Mucosa of stomach (tissue), 1 donor: Measurements from ENCODE around the gene TBCE.
A peak's percentile ranks its signal among the peaks of the same experiment; 100 is the strongest.

Source experiments
- H3K27me3 ChIP-seq: one replicate; pipeline ENCODE4 v1.7.0; 2013; ENCODE audit warnings: mild to moderate bottlenecking, low read length; ENCODE audit not compliant: control insufficient read depth, insufficient read depth
- H3K36me3 ChIP-seq: one replicate; pipeline ENCODE4 v1.7.0; 2013; ENCODE audit warnings: low read length; ENCODE audit not compliant: control insufficient read depth, insufficient read depth
- H3K4me1 ChIP-seq: one replicate; pipeline ENCODE4 v1.7.0; 2013; ENCODE audit warnings: mild to moderate bottlenecking, low read length; ENCODE audit not compliant: control insufficient read depth, insufficient read depth
- H3K4me3 ChIP-seq: one replicate; pipeline ENCODE4 v1.7.0; 2013; ENCODE audit warnings: low read length
- H3K9ac ChIP-seq: one replicate; pipeline ENCODE4 v1.7.0; 2013; ENCODE audit warnings: mild to moderate bottlenecking, low read length, moderate library complexity
- H3K9me3 ChIP-seq: one replicate; pipeline ENCODE4 v1.7.0; 2013; ENCODE audit warnings: mild to moderate bottlenecking, low read length, moderate library complexity; ENCODE audit not compliant: control insufficient read depth
- donor health status: Pancreatic carcinoma.

The TBCE gene

GRCh38 chr1:235367000-235367908 is at the start of gene TBCE:
Gene TBCE (plus strand): TSS chr1:235367427. CDS start chr1:235380050, 12,623 bp downstream.
- no peaks in the 10 kb centered on the region for H3K27me3 ChIP-seq
- peak within 1 kb of the TSS; percentile 70 for H3K9ac ChIP-seq
- no peaks in the 10 kb centered on the region for H3K36me3 ChIP-seq
- H3K4me1 ChIP-seq = no peaks in the 10 kb centered on the region
- H3K9me3 ChIP-seq = no peaks in the 10 kb centered on the region
- H3K4me3 ChIP-seq = peak within 1 kb of the TSS; percentile 51

- H3K4me3 ChIP-seq = no peak overlapping the region
- H3K4me1 ChIP-seq = peaks cover 3% of the 10 kb centered on the region
- no peaks in the 10 kb centered on the region for H3K36me3 ChIP-seq
These were observed 48.0 kb upstream of the TBCE start for GRCh38 chr1:235319255-235319654.

GRCh38 chr1:235320521-235321179 is 46.6 kb upstream of the TBCE start:
- H3K9me3 ChIP-seq = no peaks in the 10 kb centered on the region
- H3K36me3 ChIP-seq = no peaks in the 10 kb centered on the region
- no peak overlapping the region for H3K4me3 ChIP-seq
- H3K4me1 ChIP-seq = peaks cover 3% of the 10 kb centered on the region
- no peak overlapping the region for H3K9ac ChIP-seq
- no peaks in the 10 kb centered on the region for H3K27me3 ChIP-seq

More at GRCh38 chr1:235319255-235319654, 48.0 kb upstream of the TBCE start:
- H3K9ac ChIP-seq = no peak overlapping the region
- H3K9me3 ChIP-seq = no peaks in the 10 kb centered on the region
- no peaks in the 10 kb centered on the region for H3K27me3 ChIP-seq

- H3K4me1 ChIP-seq = no peaks in the 10 kb centered on the region
- no peaks in the 10 kb centered on the region for H3K27me3 ChIP-seq
- H3K9ac ChIP-seq = no peak overlapping the region
- no peaks in the 10 kb centered on the region for H3K36me3 ChIP-seq
- no peaks in the 10 kb centered on the region for H3K9me3 ChIP-seq
- H3K4me3 ChIP-seq = no peak overlapping the region
These were observed 42.9 kb upstream of the TBCE start for GRCh38 chr1:235324296-235324695.

- Histone ChIP-seq H3K9me3 (no peaks in the 10 kb centered on the region), H3K27me3 (no peaks in the 10 kb centered on the region), H3K4me1 (peaks cover 5% of the 10 kb centered on the region), H3K4me3 (no peak overlapping the region), H3K9ac (peak overlapping the region; percentile 49), H3K36me3 (no peaks in the 10 kb centered on the region)
These were observed 42.1 kb upstream of the TBCE start for GRCh38 chr1:235325139-235325538.

- Histone ChIP-seq H3K9ac (peak overlapping the region; percentile 94), H3K4me3 (no peak overlapping the region), H3K27me3 (no peaks in the 10 kb centered on the region), H3K4me1 (peaks cover 12% of the 10 kb centered on the region), H3K36me3 (no peaks in the 10 kb centered on the region), H3K9me3 (no peaks in the 10 kb centered on the region)
These were observed 41.4 kb upstream of the TBCE start for GRCh38 chr1:235325854-235326253.

- peaks cover 21% of the 10 kb centered on the region for H3K4me1 ChIP-seq
- peak overlapping the region; percentile 78 for H3K4me3 ChIP-seq
- no peaks in the 10 kb centered on the region for H3K27me3 ChIP-seq
- peak overlapping the region; percentile 94 for H3K9ac ChIP-seq
- no peaks in the 10 kb centered on the region for H3K9me3 ChIP-seq
- no peaks in the 10 kb centered on the region for H3K36me3 ChIP-seq
These were observed 40.3 kb upstream of the TBCE start for GRCh38 chr1:235326719-235327558.

- Histone ChIP-seq H3K9me3 (no peaks in the 10 kb centered on the region), H3K9ac (peak within 1 kb of the TSS; percentile 94), H3K36me3 (no peaks in the 10 kb centered on the region), H3K4me3 (peak within 1 kb of the TSS; percentile 78), H3K27me3 (no peaks in the 10 kb centered on the region), H3K4me1 (peaks cover 22% of the 10 kb centered on the region)
These were observed 39.5 kb upstream of the TBCE start, which contains the start of gene ARID4B for GRCh38 chr1:235327559-235328270. Gene ARID4B (minus strand): TSS chr1:235328179. CDS start chr1:235326919, 1,260 bp downstream.

GRCh38 chr1:235328271-235329138 is 38.7 kb upstream of the TBCE start, which contains the start of gene GGPS1:
Gene GGPS1 (plus strand): TSS chr1:235328570. CDS start chr1:235335265, 6,695 bp downstream.
- Histone ChIP-seq H3K9me3 (no peaks in the 10 kb centered on the region), H3K36me3 (no peaks in the 10 kb centered on the region), H3K9ac (peak within 1 kb of the TSS; percentile 94), H3K27me3 (no peaks in the 10 kb centered on the region), H3K4me3 (peak within 1 kb of the TSS; percentile 78), H3K4me1 (peaks cover 22% of the 10 kb centered on the region)

GRCh38 chr1:235329139-235329902 is 37.9 kb upstream of the TBCE start:
- Histone ChIP-seq H3K9ac (peak overlapping the region; percentile 77), H3K36me3 (no peaks in the 10 kb centered on the region), H3K27me3 (no peaks in the 10 kb centered on the region), H3K9me3 (no peaks in the 10 kb centered on the region), H3K4me3 (peak overlapping the region; percentile 59), H3K4me1 (peaks cover 22% of the 10 kb centered on the region)
